ENCODE data around the gene EIF2AK3.

EIF2AK3 gene

DNA sequence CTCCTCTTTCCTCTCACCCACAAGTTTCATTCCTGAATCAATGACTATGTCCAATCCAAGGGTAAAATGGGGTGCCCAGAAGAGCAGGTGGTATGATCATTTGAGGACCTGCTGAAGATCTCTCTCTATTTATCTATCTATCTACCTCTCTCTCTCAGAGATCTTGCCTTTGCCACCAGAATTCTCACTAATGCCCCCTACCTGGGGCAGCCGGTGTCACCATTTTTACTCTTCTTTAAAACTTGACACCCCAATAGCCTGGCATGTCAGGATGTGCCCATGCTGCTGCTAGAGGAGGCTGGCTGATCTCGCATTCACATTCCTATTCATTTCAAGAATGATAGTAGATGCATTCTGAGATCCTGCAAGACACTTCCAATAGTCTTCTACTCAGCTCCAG, 40.0 kb upstream of the EIF2AK3 start:
- no peak for TF ChIP-seq CTCF (IDR thresholded peaks at IDR 0.05; ENCODE audit: low read depth, low read length)
- H3K36me3 ChIP-seq, result no peaks in the 10 kb centered on the region

DNA sequence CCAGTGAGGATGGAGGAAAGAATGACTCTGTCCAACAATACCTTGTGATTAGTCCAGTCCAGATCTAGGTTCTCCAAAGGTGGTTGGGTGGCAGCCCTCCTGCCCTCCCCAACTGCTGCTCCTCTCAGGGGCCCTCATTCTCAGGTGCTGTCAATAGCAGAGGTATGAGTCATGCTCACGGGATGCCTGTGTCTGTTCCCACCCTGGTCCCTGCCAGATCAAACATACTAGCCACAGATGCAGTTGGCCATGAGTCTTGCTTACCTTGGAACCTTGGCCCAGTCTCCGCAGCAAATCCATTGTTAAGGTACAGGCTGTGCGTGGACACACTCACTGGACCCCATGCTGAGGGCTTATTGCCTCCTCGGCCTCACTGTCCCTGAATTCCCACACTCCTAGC, 39.3 kb upstream of the EIF2AK3 start:
- H3K4me3 ChIP-seq (ENCODE audit: low read depth, low read length), result no peak overlapping the region
- no peak for DNase-seq
- no peaks in the 10 kb centered on the region for H3K9me3 ChIP-seq (ENCODE audit: severe bottlenecking)
- TF ChIP-seq CTCF (IDR thresholded peaks at IDR 0.05; ENCODE audit: low read depth, low read length), result no peak
- H3K27me3 ChIP-seq (ENCODE audit: insufficient read depth, low read depth, severe bottlenecking), result no peaks in the 10 kb centered on the region
- no peak overlapping the region for H3K27ac ChIP-seq
- no peaks in the 10 kb centered on the region for H3K36me3 ChIP-seq

More for the DNA sequence above, 40.0 kb upstream of the EIF2AK3 start:
- H3K9me3 ChIP-seq (ENCODE audit: severe bottlenecking), result no peaks in the 10 kb centered on the region
- H3K27ac ChIP-seq, result no peak overlapping the region
- H3K4me3 ChIP-seq (ENCODE audit: low read depth, low read length), result no peak overlapping the region
- DNase-seq, result no peak
- H3K27me3 ChIP-seq (ENCODE audit: insufficient read depth, low read depth, severe bottlenecking), result no peaks in the 10 kb centered on the region

- no peaks in the 10 kb centered on the region for H3K36me3 ChIP-seq
- H3K9me3 ChIP-seq (ENCODE audit: severe bottlenecking), result peaks cover 2% of the 10 kb centered on the region
- no peak for TF ChIP-seq CTCF (IDR thresholded peaks at IDR 0.05; ENCODE audit: low read depth, low read length)
- no peak overlapping the region for H3K27ac ChIP-seq
- no peak for DNase-seq
- H3K4me3 ChIP-seq (ENCODE audit: low read depth, low read length), result no peak overlapping the region
- H3K27me3 ChIP-seq (ENCODE audit: insufficient read depth, low read depth, severe bottlenecking), result no peaks in the 10 kb centered on the region
These were observed 33.4 kb upstream of the EIF2AK3 start for GRCh38 chr2:88660622-88661021.

DNA sequence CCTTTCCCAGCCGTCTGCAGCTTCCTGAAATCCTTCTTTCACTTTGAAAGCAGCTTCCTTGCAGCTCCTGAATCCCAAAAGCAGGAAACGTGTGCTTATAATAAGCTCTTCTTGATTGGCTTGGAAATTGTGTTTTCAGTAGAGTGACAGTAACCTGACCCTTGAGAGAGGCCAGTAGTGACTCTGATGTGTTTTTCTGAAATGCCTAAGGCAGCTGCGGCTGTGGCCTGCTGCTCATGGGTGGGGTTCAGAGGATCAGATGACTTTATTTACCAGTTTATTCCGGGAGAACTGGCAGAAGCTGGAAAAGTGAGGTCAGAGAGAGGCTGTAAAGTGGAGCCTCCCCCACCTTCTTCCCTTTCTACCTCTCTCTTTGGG, 32.3 kb upstream of the EIF2AK3 start:
- TF ChIP-seq CTCF (IDR thresholded peaks at IDR 0.05; ENCODE audit: low read depth, low read length), result no peak
- Histone ChIP-seq H3K27me3 (ENCODE audit: insufficient read depth, low read depth, severe bottlenecking) (no peaks in the 10 kb centered on the region), H3K27ac (no peak overlapping the region), H3K4me3 (ENCODE audit: low read depth, low read length) (no peak overlapping the region), H3K9me3 (ENCODE audit: severe bottlenecking) (peaks cover 2% of the 10 kb centered on the region), H3K36me3 (no peaks in the 10 kb centered on the region)
- no peak for DNase-seq

DNA sequence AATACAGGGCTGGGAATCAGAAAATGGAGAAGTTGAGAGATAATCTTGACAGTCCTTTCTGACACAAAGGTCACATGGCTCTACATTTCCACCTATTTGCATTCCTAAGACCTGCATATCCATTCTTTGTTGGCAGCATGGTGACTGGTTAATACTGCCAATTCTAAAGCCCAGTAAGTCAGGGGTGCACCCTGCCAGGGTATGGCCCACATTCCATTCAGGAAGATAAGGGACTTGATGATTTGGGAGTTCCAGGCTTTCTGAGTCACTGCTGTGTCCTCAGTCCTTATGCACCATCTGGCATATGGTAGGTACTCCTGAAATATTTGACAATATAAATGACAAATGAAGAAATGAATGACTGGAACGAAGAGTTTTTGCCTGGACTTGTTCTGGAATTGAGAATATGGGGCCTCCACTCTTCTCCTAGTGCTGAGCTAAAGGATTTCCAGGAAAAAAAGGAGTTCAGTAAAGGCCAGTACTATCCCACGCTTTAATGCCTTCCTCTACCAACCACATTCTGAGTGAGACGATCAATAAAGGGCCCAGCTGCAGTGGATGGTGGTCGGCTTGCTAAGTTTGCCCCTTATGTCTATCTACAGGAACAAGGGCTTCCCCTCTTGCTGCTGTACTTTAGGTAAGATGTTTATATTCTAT, 31.7 kb upstream of the EIF2AK3 start:
- Histone ChIP-seq H3K27ac (no peak overlapping the region), H3K36me3 (no peaks in the 10 kb centered on the region), H3K4me3 (ENCODE audit: low read depth, low read length) (no peak overlapping the region), H3K9me3 (ENCODE audit: severe bottlenecking) (peaks cover 2% of the 10 kb centered on the region), H3K27me3 (ENCODE audit: insufficient read depth, low read depth, severe bottlenecking) (no peaks in the 10 kb centered on the region)
- no peak for DNase-seq
- no peak for TF ChIP-seq CTCF (IDR thresholded peaks at IDR 0.05; ENCODE audit: low read depth, low read length)

GRCh38 chr2:88658326-88658725, 31.1 kb upstream of the EIF2AK3 start:
- Histone ChIP-seq H3K9me3 (ENCODE audit: severe bottlenecking) (peaks cover 2% of the 10 kb centered on the region), H3K27ac (no peak overlapping the region), H3K4me3 (ENCODE audit: low read depth, low read length) (no peak overlapping the region), H3K27me3 (ENCODE audit: insufficient read depth, low read depth, severe bottlenecking) (no peaks in the 10 kb centered on the region), H3K36me3 (no peaks in the 10 kb centered on the region)
- no peak for TF ChIP-seq CTCF (IDR thresholded peaks at IDR 0.05; ENCODE audit: low read depth, low read length)
- no peak for DNase-seq

All from WERI-Rb-1 (cell line).